GM23338 (cell line): ENCODE results near the gene EDIL3. TPM values are rescaled to one million over a fixed set of nuclear protein-coding genes. Genes with fewer than 3 reads are reported as not detected.

Experiments
- ATAC-seq: fragments of 200-7000 bp; cut with Tn5 transposase; 3 replicates; pipeline ENCODE4 v1.9.1; 2020
- DNase-seq: peaks from one replicate; pipeline ENCODE4 v3.0.0-alpha.2; 2015; ENCODE audit warnings: low spot score
- H2AFZ ChIP-seq: fragments of 200-600 bp; sonication (generic); 2 replicates; pipeline ENCODE4 v1.8.0; 2016; ENCODE audit warnings: antibody characterized with exemption, mild to moderate bottlenecking, moderate library complexity
- H3F3A ChIP-seq: fragments of 200-600 bp; sonication (generic); replicated peaks from 2 replicates; pipeline ENCODE4 v1.8.0; 2017; ENCODE audit warnings: antibody characterized with exemption, mixed run types, low read depth
- H3K27ac ChIP-seq: fragments of 200-600 bp; sonication (generic); 2 replicates; pipeline ENCODE4 v1.6.1; 2016; ENCODE audit warnings: low read depth
- H3K27me3 ChIP-seq: fragments of 200-600 bp; sonication (generic); 2 replicates; pipeline ENCODE4 v1.8.0; 2016; ENCODE audit warnings: mild to moderate bottlenecking, mixed run types, moderate library complexity; ENCODE audit not compliant: insufficient read depth
- H3K36me3 ChIP-seq: fragments of 200-600 bp; sonication (generic); 2 replicates; pipeline ENCODE4 v1.8.0; 2016; ENCODE audit warnings: mild to moderate bottlenecking; ENCODE audit not compliant: insufficient read depth
- H3K4me1 ChIP-seq: fragments of 200-600 bp; sonication (generic); 2 replicates; pipeline ENCODE4 v1.8.0; 2016; ENCODE audit warnings: mild to moderate bottlenecking, moderate library complexity; ENCODE audit not compliant: insufficient read depth
- H3K4me2 ChIP-seq: fragments of 200-600 bp; sonication (generic); 2 replicates; pipeline ENCODE4 v1.7.1; 2017; ENCODE audit warnings: mixed run types
- H3K4me3 ChIP-seq: fragments of 200-600 bp; sonication (generic); 2 replicates; pipeline ENCODE4 v1.6.1; 2016; ENCODE audit warnings: mixed run types
- H3K79me2 ChIP-seq: fragments of 200-600 bp; sonication (generic); replicated peaks from 2 replicates; pipeline ENCODE4 v1.8.0; 2017; ENCODE audit warnings: mild to moderate bottlenecking; ENCODE audit not compliant: insufficient read depth
- H3K9me2 ChIP-seq: fragments of 200-600 bp; sonication (generic); 2 replicates; pipeline ENCODE4 v1.8.0; 2017; ENCODE audit not compliant: insufficient read depth
- H4K20me1 ChIP-seq: fragments of 200-600 bp; sonication (generic); replicated peaks from 2 replicates; pipeline ENCODE4 v1.8.0; 2017; ENCODE audit warnings: mild to moderate bottlenecking; ENCODE audit not compliant: insufficient read depth
- H3K27ac Mint-ChIP-seq: 2 replicates; pipeline ENCODE4 v1.8.0; 2020; ENCODE audit warnings: inconsistent platforms, mild to moderate bottlenecking, moderate library complexity, mixed read lengths
- H3K27me3 Mint-ChIP-seq: 3 replicates; pipeline ENCODE4 v1.8.0; 2022; ENCODE audit warnings: low read depth, mild to moderate bottlenecking, moderate library complexity, mixed read lengths, inconsistent platforms; ENCODE audit not compliant: insufficient read depth, poor library complexity
- H3K36me3 Mint-ChIP-seq: 3 replicates; pipeline ENCODE4 v1.8.0; 2021; ENCODE audit warnings: low read depth, mild to moderate bottlenecking, inconsistent platforms, moderate library complexity, mixed read lengths
- H3K4me1 Mint-ChIP-seq: 3 replicates; pipeline ENCODE4 v1.8.0; 2020; ENCODE audit warnings: mild to moderate bottlenecking, inconsistent platforms, mixed read lengths
- H3K4me3 Mint-ChIP-seq: 3 replicates; pipeline ENCODE4 v1.8.0; 2021; ENCODE audit warnings: moderate library complexity, mild to moderate bottlenecking, inconsistent platforms, mixed read lengths
- H3K9me3 Mint-ChIP-seq: 3 replicates; pipeline ENCODE4 v1.8.0; 2020; ENCODE audit warnings: moderate library complexity, mild to moderate bottlenecking, inconsistent platforms, mixed read lengths
- STAT1 ChIP-seq: IDR thresholded peaks from one replicate; pipeline ENCODE4 v1.6.1; 2016; ENCODE audit warnings: antibody characterized with exemption; ENCODE audit not compliant: unreplicated experiment
- ZNF462 ChIP-seq: fragments of 250-450 bp; sonication (Bioruptor Pico); IDR thresholded peaks from 2 replicates; pipeline ENCODE4 v1.5.0; 2020; ENCODE audit warnings: mild to moderate bottlenecking, moderate library complexity
- polyA plus RNA-seq: library from polyadenylated mRNA; unstranded; fragments of >200 nt; fragmentation: Nextera tagmentation; extraction: Ambion mirVana; gene quantifications from 2 replicates; pipeline ENCODE4 v1.2.1, GENCODE V29; 2016
- total RNA-seq: library from RNA; depleted of rRNA; stranded (reverse); fragments of >200 nt; shearing (Covaris generic); gene quantifications from 2 replicates; pipeline ENCODE4 v1.2.3, GENCODE V29; 2014
- TF ChIP-seq, protein P1 (sequence below): IDR thresholded peaks from one replicate; pipeline ENCODE4 v1.6.1; 2018; ENCODE audit warnings: antibody characterized with exemption; ENCODE audit not compliant: unreplicated experiment

Gene EDIL3
- total and polyA plus RNA-seq, 2 experiments from 2014 or later, result 43.3 to 61.9 TPM

- no peak for TF ChIP-seq ZNF462 (CRISPR knock-in tag)
- TF ChIP-seq, protein P1, sequence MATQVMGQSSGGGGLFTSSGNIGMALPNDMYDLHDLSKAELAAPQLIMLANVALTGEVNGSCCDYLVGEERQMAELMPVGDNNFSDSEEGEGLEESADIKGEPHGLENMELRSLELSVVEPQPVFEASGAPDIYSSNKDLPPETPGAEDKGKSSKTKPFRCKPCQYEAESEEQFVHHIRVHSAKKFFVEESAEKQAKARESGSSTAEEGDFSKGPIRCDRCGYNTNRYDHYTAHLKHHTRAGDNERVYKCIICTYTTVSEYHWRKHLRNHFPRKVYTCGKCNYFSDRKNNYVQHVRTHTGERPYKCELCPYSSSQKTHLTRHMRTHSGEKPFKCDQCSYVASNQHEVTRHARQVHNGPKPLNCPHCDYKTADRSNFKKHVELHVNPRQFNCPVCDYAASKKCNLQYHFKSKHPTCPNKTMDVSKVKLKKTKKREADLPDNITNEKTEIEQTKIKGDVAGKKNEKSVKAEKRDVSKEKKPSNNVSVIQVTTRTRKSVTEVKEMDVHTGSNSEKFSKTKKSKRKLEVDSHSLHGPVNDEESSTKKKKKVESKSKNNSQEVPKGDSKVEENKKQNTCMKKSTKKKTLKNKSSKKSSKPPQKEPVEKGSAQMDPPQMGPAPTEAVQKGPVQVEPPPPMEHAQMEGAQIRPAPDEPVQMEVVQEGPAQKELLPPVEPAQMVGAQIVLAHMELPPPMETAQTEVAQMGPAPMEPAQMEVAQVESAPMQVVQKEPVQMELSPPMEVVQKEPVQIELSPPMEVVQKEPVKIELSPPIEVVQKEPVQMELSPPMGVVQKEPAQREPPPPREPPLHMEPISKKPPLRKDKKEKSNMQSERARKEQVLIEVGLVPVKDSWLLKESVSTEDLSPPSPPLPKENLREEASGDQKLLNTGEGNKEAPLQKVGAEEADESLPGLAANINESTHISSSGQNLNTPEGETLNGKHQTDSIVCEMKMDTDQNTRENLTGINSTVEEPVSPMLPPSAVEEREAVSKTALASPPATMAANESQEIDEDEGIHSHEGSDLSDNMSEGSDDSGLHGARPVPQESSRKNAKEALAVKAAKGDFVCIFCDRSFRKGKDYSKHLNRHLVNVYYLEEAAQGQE, result no peak
These were observed 187.1 kb downstream of the EDIL3 start (continued) for GRCh38 chr5:84197538-84197937.

DNA sequence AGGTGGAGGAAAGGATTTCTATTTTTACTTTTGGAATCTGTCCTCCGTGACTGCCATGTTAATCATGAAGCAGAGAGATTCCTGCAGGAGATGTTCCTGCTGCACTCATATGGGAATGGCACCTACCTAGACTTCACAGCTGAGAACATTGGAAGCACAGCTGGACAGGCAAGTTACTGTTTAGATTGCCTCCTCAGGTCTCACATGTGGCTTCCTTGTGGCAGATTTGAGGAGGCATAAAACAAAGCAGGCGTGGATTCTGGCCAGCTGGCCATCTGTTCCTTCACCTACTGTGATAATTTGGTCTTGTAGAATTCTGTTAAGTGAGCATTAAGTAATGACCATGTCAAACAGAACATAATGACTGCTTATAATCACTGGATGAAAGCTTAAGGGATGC lies 193.4 kb downstream of the EDIL3 start:
- Histone ChIP-seq H2AFZ (no peak overlapping the region), H3K79me2 (no peaks in the 10 kb centered on the region), H3K9me2 (no peaks in the 10 kb centered on the region), H3K36me3 (no peaks in the 10 kb centered on the region), H3K27ac (no peak overlapping the region), H3K27me3 (no peaks in the 10 kb centered on the region), H3K4me2 (no peak overlapping the region), H3K4me3 (no peak overlapping the region), H4K20me1 (0 out of 2 replicates have a peak, but pooled peaks cover 8% of the 10 kb centered on the region), H3K4me1 (no peaks in the 10 kb centered on the region), H3F3A (no peaks in the 10 kb centered on the region)
- Mint-ChIP-seq H3K4me3 (no peak overlapping the region), H3K27me3 (no peaks in the 10 kb centered on the region), H3K27ac (no peak overlapping the region), H3K36me3 (no peaks in the 10 kb centered on the region), H3K9me3 (no peaks in the 10 kb centered on the region), H3K4me1 (peaks cover 2% of the 10 kb centered on the region; the same call in 1 of the 3 replicates)
- ATAC-seq (no peak), DNase-seq (no peak)
- TF ChIP-seq STAT1 (no peak), ZNF462 (CRISPR knock-in tag) (no peak)
